GM12878 (cell line): ENCODE results near the gene XRCC6. TPM values are rescaled to one million over a fixed set of nuclear protein-coding genes. Genes with fewer than 3 reads are reported as not detected.

Experiments used
- HDAC2 ChIP-seq: fragments of 200-600 bp; sonication (generic); IDR thresholded peaks from 2 replicates; pipeline ENCODE4 v1.6.1; 2017
- PAX5 ChIP-seq: IDR thresholded peaks from 2 replicates; pipeline ENCODE4 v1.6.1; 2011; ENCODE audit warnings: low read depth, low read length, borderline replicate concordance
- SMC3 ChIP-seq: IDR thresholded peaks from 2 replicates; pipeline ENCODE4 v1.6.1; 2011; ENCODE audit warnings: low read length, improper control_type of control experiment, borderline replicate concordance
- polyA plus RNA-seq, 11 experiments: library from polyadenylated mRNA; depleted of rRNA in 4 of 11; unstranded in 6 of 11; stranded (reverse) in 5 of 11; fragments of >200 nt; fragmentation: Nextera tagmentation in 4 of 11; fragmentation: Illumina TruSeq in 1 of 11; extraction: Ambion mirVana in 4 of 11; extraction: Trizol in 1 of 11; gene quantifications; 1 replicate in 1 of 11; 2 replicates in 10 of 11; pipeline versions ENCODE4 v1.2.1 to v1.2.3, GENCODE V29; 2011 to 2016; ENCODE audit warnings: inconsistent platforms in 2 of 11, missing spikeins in 2 of 11, low read depth in 1 of 11
- total RNA-seq, 4 experiments: library from RNA; depleted of rRNA in 3 of 4; stranded (reverse); fragments of >200 nt in 3 of 4; fragmentation: Illumina TruSeq in 1 of 4; extraction: Trizol in 1 of 4; gene quantifications; 2 replicates each; pipeline versions ENCODE4 v1.2.1 to v1.2.3, GENCODE V29; 2013 to 2021
- TF ChIP-seq, protein P1 (sequence below): fragments of 450-650 bp; formaldehyde crosslinking; IDR thresholded peaks from 2 replicates; pipeline ENCODE4 v1.5.0; 2022; ENCODE audit warnings: mild to moderate bottlenecking, missing genetic modification characterization
- TF ChIP-seq, protein P2 (sequence below): fragments of 450-650 bp; IDR thresholded peaks from 2 replicates; pipeline ENCODE4 v1.6.1; 2017; ENCODE audit warnings: antibody characterized with exemption, mild to moderate bottlenecking, moderate library complexity
- TF ChIP-seq, protein P3 (sequence below): fragments of 450-650 bp; IDR thresholded peaks from 2 replicates; pipeline ENCODE4 v1.6.1; 2017; ENCODE audit warnings: mild to moderate bottlenecking, low read depth, inconsistent platforms; ENCODE audit not compliant: poor library complexity, severe bottlenecking
- TF ChIP-seq, protein P4 (sequence below): fragments of 450-650 bp; IDR thresholded peaks from 2 replicates; pipeline ENCODE4 v1.6.1; 2018; ENCODE audit warnings: mild to moderate bottlenecking, low read depth, moderate library complexity; ENCODE audit not compliant: partially characterized antibody
- TF ChIP-seq, protein P5 (sequence below): IDR thresholded peaks from 2 replicates; pipeline ENCODE4 v1.6.1; 2011; ENCODE audit warnings: borderline replicate concordance, low read depth, mild to moderate bottlenecking, moderate library complexity, mixed read lengths, low read length; ENCODE audit not compliant: insufficient read depth; ENCODE audit errors: extremely low read length
- TF ChIP-seq, protein P6 (sequence below): IDR thresholded peaks from 2 replicates; pipeline ENCODE4 v1.6.1; 2012; ENCODE audit warnings: mild to moderate bottlenecking, low read depth, low read length

The XRCC6 gene
- total and polyA plus RNA-seq, 10 of the 15 experiments (the other 5 are each of a cell fraction or from before 2014, with no cell fraction given), result 186 to 718 (median 348) TPM

DNA sequence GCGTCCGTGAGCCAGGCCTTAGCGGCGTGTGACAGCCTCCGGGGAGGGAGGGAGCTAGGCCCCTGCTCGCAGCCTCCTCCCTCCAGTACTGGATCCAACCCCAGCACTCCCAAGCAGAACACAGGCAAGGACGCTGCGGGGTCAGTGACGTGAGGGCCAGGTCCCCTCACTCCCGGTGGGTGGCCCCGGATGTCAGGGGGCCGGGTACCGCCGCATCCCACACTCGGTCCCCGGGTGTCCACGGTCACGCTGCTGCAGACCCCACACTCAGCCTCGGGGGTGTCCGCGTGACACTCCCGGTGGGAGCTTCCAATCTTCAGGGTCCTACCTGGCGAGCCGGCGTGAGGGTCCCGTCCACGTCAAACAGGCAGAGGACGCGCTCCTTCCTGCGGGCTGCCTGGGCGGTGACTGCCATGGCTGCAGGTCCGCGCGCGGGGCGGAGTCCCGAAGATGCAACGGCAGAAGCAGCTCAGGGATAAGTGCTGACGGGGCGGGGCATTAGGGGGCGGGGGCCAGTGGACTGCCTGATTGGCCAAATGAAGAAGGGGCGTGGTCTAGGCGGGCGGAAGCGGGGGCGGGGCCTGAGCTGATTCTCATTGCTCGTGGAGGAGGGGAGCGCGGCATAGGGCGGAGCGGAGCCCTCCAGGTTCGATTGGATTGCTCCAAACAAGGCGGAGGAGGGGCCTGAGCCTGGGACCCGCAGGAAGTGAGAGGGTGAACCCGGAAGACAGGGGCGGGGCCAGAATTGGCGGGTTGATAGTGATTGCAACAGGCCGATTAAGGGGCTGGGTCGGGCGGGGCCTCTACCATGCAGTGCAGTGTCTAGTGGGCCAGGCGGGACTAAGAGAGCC is 31.5 kb upstream of the XRCC6 start, which contains the start of gene PMM1 (continued):
- TF ChIP-seq, protein P1, sequence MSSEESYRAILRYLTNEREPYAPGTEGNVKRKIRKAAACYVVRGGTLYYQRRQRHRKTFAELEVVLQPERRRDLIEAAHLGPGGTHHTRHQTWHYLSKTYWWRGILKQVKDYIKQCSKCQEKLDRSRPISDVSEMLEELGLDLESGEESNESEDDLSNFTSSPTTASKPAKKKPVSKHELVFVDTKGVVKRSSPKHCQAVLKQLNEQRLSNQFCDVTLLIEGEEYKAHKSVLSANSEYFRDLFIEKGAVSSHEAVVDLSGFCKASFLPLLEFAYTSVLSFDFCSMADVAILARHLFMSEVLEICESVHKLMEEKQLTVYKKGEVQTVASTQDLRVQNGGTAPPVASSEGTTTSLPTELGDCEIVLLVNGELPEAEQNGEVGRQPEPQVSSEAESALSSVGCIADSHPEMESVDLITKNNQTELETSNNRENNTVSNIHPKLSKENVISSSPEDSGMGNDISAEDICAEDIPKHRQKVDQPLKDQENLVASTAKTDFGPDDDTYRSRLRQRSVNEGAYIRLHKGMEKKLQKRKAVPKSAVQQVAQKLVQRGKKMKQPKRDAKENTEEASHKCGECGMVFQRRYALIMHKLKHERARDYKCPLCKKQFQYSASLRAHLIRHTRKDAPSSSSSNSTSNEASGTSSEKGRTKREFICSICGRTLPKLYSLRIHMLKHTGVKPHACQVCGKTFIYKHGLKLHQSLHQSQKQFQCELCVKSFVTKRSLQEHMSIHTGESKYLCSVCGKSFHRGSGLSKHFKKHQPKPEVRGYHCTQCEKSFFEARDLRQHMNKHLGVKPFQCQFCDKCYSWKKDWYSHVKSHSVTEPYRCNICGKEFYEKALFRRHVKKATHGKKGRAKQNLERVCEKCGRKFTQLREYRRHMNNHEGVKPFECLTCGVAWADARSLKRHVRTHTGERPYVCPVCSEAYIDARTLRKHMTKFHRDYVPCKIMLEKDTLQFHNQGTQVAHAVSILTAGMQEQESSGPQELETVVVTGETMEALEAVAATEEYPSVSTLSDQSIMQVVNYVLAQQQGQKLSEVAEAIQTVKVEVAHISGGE, result no peak
- TF ChIP-seq SMC3, result no peak
- 0 out of 2 replicates have a peak, but pooled peaks have one; percentile 12 for TF ChIP-seq PAX5
- TF ChIP-seq HDAC2, result no peak
- TF ChIP-seq, protein P2, sequence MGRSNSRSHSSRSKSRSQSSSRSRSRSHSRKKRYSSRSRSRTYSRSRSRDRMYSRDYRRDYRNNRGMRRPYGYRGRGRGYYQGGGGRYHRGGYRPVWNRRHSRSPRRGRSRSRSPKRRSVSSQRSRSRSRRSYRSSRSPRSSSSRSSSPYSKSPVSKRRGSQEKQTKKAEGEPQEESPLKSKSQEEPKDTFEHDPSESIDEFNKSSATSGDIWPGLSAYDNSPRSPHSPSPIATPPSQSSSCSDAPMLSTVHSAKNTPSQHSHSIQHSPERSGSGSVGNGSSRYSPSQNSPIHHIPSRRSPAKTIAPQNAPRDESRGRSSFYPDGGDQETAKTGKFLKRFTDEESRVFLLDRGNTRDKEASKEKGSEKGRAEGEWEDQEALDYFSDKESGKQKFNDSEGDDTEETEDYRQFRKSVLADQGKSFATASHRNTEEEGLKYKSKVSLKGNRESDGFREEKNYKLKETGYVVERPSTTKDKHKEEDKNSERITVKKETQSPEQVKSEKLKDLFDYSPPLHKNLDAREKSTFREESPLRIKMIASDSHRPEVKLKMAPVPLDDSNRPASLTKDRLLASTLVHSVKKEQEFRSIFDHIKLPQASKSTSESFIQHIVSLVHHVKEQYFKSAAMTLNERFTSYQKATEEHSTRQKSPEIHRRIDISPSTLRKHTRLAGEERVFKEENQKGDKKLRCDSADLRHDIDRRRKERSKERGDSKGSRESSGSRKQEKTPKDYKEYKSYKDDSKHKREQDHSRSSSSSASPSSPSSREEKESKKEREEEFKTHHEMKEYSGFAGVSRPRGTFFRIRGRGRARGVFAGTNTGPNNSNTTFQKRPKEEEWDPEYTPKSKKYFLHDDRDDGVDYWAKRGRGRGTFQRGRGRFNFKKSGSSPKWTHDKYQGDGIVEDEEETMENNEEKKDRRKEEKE, result no peak
- TF ChIP-seq, protein P3, sequence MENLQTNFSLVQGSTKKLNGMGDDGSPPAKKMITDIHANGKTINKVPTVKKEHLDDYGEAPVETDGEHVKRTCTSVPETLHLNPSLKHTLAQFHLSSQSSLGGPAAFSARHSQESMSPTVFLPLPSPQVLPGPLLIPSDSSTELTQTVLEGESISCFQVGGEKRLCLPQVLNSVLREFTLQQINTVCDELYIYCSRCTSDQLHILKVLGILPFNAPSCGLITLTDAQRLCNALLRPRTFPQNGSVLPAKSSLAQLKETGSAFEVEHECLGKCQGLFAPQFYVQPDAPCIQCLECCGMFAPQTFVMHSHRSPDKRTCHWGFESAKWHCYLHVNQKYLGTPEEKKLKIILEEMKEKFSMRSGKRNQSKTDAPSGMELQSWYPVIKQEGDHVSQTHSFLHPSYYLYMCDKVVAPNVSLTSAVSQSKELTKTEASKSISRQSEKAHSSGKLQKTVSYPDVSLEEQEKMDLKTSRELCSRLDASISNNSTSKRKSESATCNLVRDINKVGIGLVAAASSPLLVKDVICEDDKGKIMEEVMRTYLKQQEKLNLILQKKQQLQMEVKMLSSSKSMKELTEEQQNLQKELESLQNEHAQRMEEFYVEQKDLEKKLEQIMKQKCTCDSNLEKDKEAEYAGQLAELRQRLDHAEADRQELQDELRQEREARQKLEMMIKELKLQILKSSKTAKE, result no peak
- TF ChIP-seq, protein P4, sequence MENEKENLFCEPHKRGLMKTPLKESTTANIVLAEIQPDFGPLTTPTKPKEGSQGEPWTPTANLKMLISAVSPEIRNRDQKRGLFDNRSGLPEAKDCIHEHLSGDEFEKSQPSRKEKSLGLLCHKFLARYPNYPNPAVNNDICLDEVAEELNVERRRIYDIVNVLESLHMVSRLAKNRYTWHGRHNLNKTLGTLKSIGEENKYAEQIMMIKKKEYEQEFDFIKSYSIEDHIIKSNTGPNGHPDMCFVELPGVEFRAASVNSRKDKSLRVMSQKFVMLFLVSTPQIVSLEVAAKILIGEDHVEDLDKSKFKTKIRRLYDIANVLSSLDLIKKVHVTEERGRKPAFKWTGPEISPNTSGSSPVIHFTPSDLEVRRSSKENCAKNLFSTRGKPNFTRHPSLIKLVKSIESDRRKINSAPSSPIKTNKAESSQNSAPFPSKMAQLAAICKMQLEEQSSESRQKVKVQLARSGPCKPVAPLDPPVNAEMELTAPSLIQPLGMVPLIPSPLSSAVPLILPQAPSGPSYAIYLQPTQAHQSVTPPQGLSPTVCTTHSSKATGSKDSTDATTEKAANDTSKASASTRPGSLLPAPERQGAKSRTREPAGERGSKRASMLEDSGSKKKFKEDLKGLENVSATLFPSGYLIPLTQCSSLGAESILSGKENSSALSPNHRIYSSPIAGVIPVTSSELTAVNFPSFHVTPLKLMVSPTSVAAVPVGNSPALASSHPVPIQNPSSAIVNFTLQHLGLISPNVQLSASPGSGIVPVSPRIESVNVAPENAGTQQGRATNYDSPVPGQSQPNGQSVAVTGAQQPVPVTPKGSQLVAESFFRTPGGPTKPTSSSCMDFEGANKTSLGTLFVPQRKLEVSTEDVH, result no peak
- TF ChIP-seq, protein P5, sequence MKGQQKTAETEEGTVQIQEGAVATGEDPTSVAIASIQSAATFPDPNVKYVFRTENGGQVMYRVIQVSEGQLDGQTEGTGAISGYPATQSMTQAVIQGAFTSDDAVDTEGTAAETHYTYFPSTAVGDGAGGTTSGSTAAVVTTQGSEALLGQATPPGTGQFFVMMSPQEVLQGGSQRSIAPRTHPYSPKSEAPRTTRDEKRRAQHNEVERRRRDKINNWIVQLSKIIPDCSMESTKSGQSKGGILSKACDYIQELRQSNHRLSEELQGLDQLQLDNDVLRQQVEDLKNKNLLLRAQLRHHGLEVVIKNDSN, result no peak
- TF ChIP-seq, protein P6, sequence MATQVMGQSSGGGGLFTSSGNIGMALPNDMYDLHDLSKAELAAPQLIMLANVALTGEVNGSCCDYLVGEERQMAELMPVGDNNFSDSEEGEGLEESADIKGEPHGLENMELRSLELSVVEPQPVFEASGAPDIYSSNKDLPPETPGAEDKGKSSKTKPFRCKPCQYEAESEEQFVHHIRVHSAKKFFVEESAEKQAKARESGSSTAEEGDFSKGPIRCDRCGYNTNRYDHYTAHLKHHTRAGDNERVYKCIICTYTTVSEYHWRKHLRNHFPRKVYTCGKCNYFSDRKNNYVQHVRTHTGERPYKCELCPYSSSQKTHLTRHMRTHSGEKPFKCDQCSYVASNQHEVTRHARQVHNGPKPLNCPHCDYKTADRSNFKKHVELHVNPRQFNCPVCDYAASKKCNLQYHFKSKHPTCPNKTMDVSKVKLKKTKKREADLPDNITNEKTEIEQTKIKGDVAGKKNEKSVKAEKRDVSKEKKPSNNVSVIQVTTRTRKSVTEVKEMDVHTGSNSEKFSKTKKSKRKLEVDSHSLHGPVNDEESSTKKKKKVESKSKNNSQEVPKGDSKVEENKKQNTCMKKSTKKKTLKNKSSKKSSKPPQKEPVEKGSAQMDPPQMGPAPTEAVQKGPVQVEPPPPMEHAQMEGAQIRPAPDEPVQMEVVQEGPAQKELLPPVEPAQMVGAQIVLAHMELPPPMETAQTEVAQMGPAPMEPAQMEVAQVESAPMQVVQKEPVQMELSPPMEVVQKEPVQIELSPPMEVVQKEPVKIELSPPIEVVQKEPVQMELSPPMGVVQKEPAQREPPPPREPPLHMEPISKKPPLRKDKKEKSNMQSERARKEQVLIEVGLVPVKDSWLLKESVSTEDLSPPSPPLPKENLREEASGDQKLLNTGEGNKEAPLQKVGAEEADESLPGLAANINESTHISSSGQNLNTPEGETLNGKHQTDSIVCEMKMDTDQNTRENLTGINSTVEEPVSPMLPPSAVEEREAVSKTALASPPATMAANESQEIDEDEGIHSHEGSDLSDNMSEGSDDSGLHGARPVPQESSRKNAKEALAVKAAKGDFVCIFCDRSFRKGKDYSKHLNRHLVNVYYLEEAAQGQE, result no peak
